HepG2 (cell line): ENCODE results near the gene CDC6. TPM values are rescaled to one million over a fixed set of nuclear protein-coding genes. Genes with fewer than 3 reads are reported as not detected.

ENCODE experiments used
- CC2D1A ChIP-seq: sonication (generic); formaldehyde crosslinking; IDR thresholded peaks from 2 replicates; pipeline ENCODE4 v1.8.1; 2023; ENCODE audit warnings: mild to moderate bottlenecking, missing genetic modification reagents
- DRAP1 ChIP-seq: IDR thresholded peaks from 2 replicates; pipeline ENCODE4 v1.6.1; 2016; ENCODE audit warnings: missing genetic modification reagents, missing compliant biosample characterization
- GABPB1 ChIP-seq: IDR thresholded peaks from 2 replicates; pipeline ENCODE4 v1.6.1; 2016; ENCODE audit warnings: mild to moderate bottlenecking, missing genetic modification reagents, moderate library complexity, missing compliant biosample characterization
- NFKB2 ChIP-seq: sonication (generic); formaldehyde crosslinking; IDR thresholded peaks from 2 replicates; pipeline ENCODE4 v1.4.0; 2020; ENCODE audit warnings: missing genetic modification reagents, borderline replicate concordance
- PRDM10 ChIP-seq: sonication (generic); formaldehyde crosslinking; IDR thresholded peaks from 2 replicates; pipeline ENCODE4 v1.4.0; 2020; ENCODE audit warnings: low read depth, missing genetic modification reagents
- ZFP82 ChIP-seq: sonication (generic); formaldehyde crosslinking; IDR thresholded peaks from 2 replicates; pipeline ENCODE4 v1.5.1; 2020; ENCODE audit warnings: mild to moderate bottlenecking, missing genetic modification reagents, borderline replicate concordance
- ZFX ChIP-seq: sonication (generic); formaldehyde crosslinking; IDR thresholded peaks from 2 replicates; pipeline ENCODE4 v1.4.0; 2020; ENCODE audit warnings: mild to moderate bottlenecking, low read depth, missing genetic modification reagents, moderate library complexity
- ZNF143 ChIP-seq: sonication (generic); formaldehyde crosslinking; IDR thresholded peaks from 2 replicates; pipeline ENCODE4 v1.4.0; 2020; ENCODE audit warnings: missing genetic modification reagents
- ZNF83 ChIP-seq: sonication (generic); formaldehyde crosslinking; IDR thresholded peaks from 2 replicates; pipeline ENCODE4 v1.4.0; 2020; ENCODE audit warnings: missing genetic modification reagents, mild to moderate bottlenecking, borderline replicate concordance
- ZZZ3 ChIP-seq: sonication (generic); formaldehyde crosslinking; IDR thresholded peaks from 2 replicates; pipeline ENCODE4 v1.4.0; 2020; ENCODE audit warnings: missing genetic modification reagents, mild to moderate bottlenecking, borderline replicate concordance
- polyA plus RNA-seq, 8 experiments: library from polyadenylated mRNA; depleted of rRNA in 3 of 8; stranded (reverse) in 7 of 8; unstranded in 1 of 8; fragments of >200 nt; fragmentation: Illumina TruSeq in 4 of 8; extraction: Trizol in 4 of 8; gene quantifications; 2 replicates each; pipeline versions ENCODE4 v1.2.1 to v1.2.3, GENCODE V29; 2011 to 2016; ENCODE audit warnings: low read depth in 4 of 8, missing spikeins in 1 of 8, mixed read lengths in 1 of 8; ENCODE audit not compliant: insufficient read depth in 1 of 8
- total RNA-seq, 5 experiments: library from RNA; depleted of rRNA; stranded (reverse); fragments of >200 nt; fragmentation: Illumina TruSeq; extraction: Trizol; gene quantifications; 2 replicates each; pipeline ENCODE4 v1.2.3, GENCODE V29; 2016; ENCODE audit warnings: low read depth in 1 of 5
- TF ChIP-seq, protein P1 (sequence below): sonication (generic); formaldehyde crosslinking; IDR thresholded peaks from 2 replicates; pipeline ENCODE4 v1.4.0; 2020; ENCODE audit warnings: mild to moderate bottlenecking, missing genetic modification reagents, borderline replicate concordance
- TF ChIP-seq, protein P2 (sequence below): sonication (generic); formaldehyde crosslinking; IDR thresholded peaks from 2 replicates; pipeline ENCODE4 v1.5.1; 2020; ENCODE audit warnings: missing genetic modification reagents, mild to moderate bottlenecking, borderline replicate concordance
- TF ChIP-seq, protein P3 (sequence below): sonication (generic); formaldehyde crosslinking; IDR thresholded peaks from 2 replicates; pipeline ENCODE4 v1.5.1; 2020; ENCODE audit warnings: mild to moderate bottlenecking, missing genetic modification reagents, moderate library complexity

CDC6 gene
- total and polyA plus RNA-seq, 2 of the 13 experiments (the other 11 are each of a cell fraction or from before 2014, with no cell fraction given) = 17.4 to 114 TPM

DNA sequence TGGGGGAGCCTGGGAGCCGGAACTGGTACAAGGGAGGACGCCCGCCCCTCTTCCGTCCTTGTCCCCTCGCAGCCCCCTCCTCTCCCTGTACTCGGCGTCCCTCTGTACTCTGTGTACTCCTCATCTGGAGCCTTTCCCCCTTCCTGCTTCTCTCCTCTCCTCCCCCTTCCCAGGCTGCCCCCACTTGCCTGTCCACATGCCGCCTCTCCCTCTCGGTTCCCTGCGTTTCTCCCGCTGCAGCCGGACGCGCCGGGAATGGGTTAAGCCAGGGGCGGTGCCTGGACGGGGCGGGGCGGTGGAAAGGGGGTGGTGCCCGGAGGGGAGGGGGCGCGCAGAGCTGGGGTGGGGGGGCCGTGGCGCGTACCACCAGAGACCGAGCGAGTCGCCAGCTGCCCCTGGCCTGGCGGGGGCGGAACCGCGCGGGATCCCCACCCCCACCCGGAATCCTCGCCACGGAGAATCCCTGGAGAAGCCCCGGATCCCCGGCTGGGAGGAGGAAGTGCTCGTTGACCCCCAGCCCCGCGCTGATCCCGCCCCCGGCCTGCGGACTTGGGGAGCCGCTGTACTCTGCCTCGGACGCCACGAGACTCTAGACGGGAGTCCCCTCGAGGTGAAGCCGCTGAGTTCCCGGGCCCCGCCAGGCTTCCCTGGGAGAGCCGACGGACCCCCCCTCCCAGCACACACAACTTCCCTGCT is 54.3 kb downstream of the CDC6 start (continued):
- no peak for TF ChIP-seq CC2D1A
- peak; percentile 89; the same call in 1 of the 2 replicates for TF ChIP-seq PRDM10 (CRISPR knock-in tag)
- TF ChIP-seq ZFP82 = no peak
- peak; percentile 59; the same call in 1 of the 2 replicates for TF ChIP-seq GABPB1 (CRISPR knock-in tag)
- TF ChIP-seq ZZZ3 = 0 out of 2 replicates have a peak, but pooled peaks have one; percentile 1
- TF ChIP-seq DRAP1 = peak; percentile 82
- TF ChIP-seq NFKB2 = no peak; the same call in 1 of the 2 replicates
- TF ChIP-seq, protein P1, sequence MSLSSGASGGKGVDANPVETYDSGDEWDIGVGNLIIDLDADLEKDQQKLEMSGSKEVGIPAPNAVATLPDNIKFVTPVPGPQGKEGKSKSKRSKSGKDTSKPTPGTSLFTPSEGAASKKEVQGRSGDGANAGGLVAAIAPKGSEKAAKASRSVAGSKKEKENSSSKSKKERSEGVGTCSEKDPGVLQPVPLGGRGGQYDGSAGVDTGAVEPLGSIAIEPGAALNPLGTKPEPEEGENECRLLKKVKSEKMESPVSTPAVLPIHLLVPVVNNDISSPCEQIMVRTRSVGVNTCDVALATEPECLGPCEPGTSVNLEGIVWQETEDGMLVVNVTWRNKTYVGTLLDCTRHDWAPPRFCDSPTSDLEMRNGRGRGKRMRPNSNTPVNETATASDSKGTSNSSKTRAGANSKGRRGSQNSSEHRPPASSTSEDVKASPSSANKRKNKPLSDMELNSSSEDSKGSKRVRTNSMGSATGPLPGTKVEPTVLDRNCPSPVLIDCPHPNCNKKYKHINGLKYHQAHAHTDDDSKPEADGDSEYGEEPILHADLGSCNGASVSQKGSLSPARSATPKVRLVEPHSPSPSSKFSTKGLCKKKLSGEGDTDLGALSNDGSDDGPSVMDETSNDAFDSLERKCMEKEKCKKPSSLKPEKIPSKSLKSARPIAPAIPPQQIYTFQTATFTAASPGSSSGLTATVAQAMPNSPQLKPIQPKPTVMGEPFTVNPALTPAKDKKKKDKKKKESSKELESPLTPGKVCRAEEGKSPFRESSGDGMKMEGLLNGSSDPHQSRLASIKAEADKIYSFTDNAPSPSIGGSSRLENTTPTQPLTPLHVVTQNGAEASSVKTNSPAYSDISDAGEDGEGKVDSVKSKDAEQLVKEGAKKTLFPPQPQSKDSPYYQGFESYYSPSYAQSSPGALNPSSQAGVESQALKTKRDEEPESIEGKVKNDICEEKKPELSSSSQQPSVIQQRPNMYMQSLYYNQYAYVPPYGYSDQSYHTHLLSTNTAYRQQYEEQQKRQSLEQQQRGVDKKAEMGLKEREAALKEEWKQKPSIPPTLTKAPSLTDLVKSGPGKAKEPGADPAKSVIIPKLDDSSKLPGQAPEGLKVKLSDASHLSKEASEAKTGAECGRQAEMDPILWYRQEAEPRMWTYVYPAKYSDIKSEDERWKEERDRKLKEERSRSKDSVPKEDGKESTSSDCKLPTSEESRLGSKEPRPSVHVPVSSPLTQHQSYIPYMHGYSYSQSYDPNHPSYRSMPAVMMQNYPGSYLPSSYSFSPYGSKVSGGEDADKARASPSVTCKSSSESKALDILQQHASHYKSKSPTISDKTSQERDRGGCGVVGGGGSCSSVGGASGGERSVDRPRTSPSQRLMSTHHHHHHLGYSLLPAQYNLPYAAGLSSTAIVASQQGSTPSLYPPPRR (CRISPR knock-in tag) = no peak; the same call in 1 of the 2 replicates
- no peak; the same call in none of the 2 replicates for TF ChIP-seq ZFX (CRISPR knock-in tag)
- TF ChIP-seq, protein P2, sequence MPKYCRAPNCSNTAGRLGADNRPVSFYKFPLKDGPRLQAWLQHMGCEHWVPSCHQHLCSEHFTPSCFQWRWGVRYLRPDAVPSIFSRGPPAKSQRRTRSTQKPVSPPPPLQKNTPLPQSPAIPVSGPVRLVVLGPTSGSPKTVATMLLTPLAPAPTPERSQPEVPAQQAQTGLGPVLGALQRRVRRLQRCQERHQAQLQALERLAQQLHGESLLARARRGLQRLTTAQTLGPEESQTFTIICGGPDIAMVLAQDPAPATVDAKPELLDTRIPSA (CRISPR knock-in tag) = no peak
- TF ChIP-seq, protein P3, sequence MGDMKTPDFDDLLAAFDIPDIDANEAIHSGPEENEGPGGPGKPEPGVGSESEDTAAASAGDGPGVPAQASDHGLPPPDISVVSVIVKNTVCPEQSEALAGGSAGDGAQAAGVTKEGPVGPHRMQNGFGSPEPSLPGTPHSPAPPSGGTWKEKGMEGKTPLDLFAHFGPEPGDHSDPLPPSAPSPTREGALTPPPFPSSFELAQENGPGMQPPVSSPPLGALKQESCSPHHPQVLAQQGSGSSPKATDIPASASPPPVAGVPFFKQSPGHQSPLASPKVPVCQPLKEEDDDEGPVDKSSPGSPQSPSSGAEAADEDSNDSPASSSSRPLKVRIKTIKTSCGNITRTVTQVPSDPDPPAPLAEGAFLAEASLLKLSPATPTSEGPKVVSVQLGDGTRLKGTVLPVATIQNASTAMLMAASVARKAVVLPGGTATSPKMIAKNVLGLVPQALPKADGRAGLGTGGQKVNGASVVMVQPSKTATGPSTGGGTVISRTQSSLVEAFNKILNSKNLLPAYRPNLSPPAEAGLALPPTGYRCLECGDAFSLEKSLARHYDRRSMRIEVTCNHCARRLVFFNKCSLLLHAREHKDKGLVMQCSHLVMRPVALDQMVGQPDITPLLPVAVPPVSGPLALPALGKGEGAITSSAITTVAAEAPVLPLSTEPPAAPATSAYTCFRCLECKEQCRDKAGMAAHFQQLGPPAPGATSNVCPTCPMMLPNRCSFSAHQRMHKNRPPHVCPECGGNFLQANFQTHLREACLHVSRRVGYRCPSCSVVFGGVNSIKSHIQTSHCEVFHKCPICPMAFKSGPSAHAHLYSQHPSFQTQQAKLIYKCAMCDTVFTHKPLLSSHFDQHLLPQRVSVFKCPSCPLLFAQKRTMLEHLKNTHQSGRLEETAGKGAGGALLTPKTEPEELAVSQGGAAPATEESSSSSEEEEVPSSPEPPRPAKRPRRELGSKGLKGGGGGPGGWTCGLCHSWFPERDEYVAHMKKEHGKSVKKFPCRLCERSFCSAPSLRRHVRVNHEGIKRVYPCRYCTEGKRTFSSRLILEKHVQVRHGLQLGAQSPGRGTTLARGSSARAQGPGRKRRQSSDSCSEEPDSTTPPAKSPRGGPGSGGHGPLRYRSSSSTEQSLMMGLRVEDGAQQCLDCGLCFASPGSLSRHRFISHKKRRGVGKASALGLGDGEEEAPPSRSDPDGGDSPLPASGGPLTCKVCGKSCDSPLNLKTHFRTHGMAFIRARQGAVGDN = peak; percentile 63
- no peak for TF ChIP-seq ZNF143 (CRISPR knock-in tag)
- TF ChIP-seq ZNF83 (CRISPR knock-in tag) = no peak
